ENCODE data around the gene ATG4D.
"Not testable (repeated sequence)": the region's sequence is repeated elsewhere in the genome, so short reads cannot be mapped to it uniquely, and the experiment has no call there.

Gene ATG4D

DNA sequence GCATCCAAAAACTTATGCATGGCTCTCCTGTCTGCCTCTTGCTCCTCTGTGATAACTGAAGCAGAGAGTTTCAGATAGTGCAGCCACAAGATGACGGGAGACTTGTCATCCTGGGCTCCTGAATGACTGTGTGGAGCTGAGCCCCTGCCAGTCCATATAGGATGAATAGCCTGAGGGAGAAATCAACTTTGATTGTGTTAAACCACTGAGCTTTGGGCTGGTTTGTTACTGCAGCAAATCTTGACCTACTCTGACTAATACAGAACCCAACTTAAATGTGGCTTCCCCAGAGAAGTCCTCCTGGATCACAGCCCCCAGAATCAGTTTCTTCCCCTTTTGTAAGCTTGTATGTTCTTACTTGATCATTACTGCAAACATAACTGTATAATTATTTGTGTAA, 11.2 kb upstream of the ATG4D start:
- H3K4me3 Mint-ChIP-seq = no peak overlapping the region
- H3K27me3 Mint-ChIP-seq = peaks cover 6 to 22% of the 10 kb centered on the region in 2 donors
- H3K9me3 Mint-ChIP-seq = peaks cover 0 to 1% of the 10 kb centered on the region in 2 donors
- DNase-seq (no peak), ATAC-seq (replicated peaks) (no peak)
- peaks cover 0 to 4% of the 10 kb centered on the region in 2 donors for H3K4me1 Mint-ChIP-seq
- H3K27ac Mint-ChIP-seq = no peak overlapping the region
- H3K36me3 Mint-ChIP-seq = no peaks in the 10 kb centered on the region

GRCh38 chr19:10533646-10534386, 9.9 kb upstream of the ATG4D start:
- Mint-ChIP-seq H3K36me3 (no peaks in the 10 kb centered on the region), H3K4me1 (peaks cover 1 to 6% of the 10 kb centered on the region in 2 donors), H3K27ac (no peak overlapping the region), H3K4me3 (no peak overlapping the region), H3K27me3 (peaks cover 8 to 26% of the 10 kb centered on the region in 2 donors), H3K9me3 (peaks cover 0 to 1% of the 10 kb centered on the region in 2 donors)
- ATAC-seq (replicated peaks) (peak in 1 of 2 donors; percentile 33), DNase-seq (no peak)

- DNase-seq (no peak), ATAC-seq (replicated peaks) (no peak)
- Mint-ChIP-seq H3K4me3 (no peak overlapping the region), H3K4me1 (peaks cover 4 to 9% of the 10 kb centered on the region in 2 donors), H3K27me3 (peaks cover 21 to 34% of the 10 kb centered on the region in 2 donors), H3K9me3 (peaks cover 0 to 1% of the 10 kb centered on the region in 2 donors), H3K27ac (no peak overlapping the region), H3K36me3 (no peaks in the 10 kb centered on the region)
Measured at GRCh38 chr19:10535613-10536012, 8.1 kb upstream of the ATG4D start.

- peaks cover 4 to 9% of the 10 kb centered on the region in 2 donors for H3K4me1 Mint-ChIP-seq
- H3K27ac Mint-ChIP-seq = no peak overlapping the region
- H3K9me3 Mint-ChIP-seq = peaks cover 0 to under 1% of the 10 kb centered on the region in 2 donors
- no peak overlapping the region for H3K4me3 Mint-ChIP-seq
- peaks cover 21 to 31% of the 10 kb centered on the region in 2 donors for H3K27me3 Mint-ChIP-seq
- ATAC-seq (replicated peaks) = no peak
- no peak for DNase-seq
- no peaks in the 10 kb centered on the region for H3K36me3 Mint-ChIP-seq
Measured at GRCh38 chr19:10537668-10538067, 6.0 kb upstream of the ATG4D start.

DNA sequence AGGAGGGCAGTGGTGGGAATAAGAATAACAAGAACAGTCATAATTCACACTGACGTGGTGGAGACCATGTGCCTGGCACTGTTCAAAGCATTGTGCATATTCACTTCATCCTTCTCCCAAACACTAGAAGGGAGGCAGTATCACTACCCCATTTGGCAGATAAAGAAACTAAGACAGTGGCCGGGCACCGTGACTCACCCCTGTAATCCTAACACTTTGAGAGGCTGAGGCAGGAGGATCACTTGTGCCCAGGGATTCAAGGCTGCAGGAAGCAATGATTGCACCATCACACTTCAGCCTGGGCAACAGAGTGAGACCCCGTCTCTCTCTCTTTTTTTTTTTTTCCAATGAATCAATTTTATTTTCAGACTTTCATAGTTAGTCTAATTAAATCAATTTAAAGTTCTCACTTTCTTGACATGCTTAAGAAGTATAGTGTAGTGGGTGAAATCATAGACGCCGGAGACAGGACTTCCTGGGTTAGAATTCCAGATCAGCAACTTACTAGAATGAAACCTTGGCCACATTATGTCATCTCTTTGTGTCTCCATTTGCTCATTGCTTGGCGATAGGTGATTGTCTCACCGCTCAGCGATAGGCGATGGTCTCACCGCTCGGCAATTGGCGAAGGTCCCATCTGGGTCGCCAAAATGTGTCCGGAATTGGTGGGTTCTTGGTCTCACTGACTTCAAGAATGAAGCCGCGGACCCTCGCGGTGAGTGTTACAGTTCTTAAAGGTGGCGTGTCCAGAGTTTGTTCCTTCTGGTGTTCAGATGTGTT, 5.3 kb upstream of the ATG4D start:
- H3K36me3 Mint-ChIP-seq = no peaks in the 10 kb centered on the region
- H3K9me3 Mint-ChIP-seq = no peaks in the 10 kb centered on the region
- no peak overlapping the region for H3K27ac Mint-ChIP-seq
- H3K4me3 Mint-ChIP-seq = no peak overlapping the region
- no peak for DNase-seq
- H3K27me3 Mint-ChIP-seq = peaks cover 21 to 29% of the 10 kb centered on the region in 2 donors
- H3K4me1 Mint-ChIP-seq = peaks cover 5 to 12% of the 10 kb centered on the region in 2 donors
- peak; percentile 31 to 55 for ATAC-seq (replicated peaks)

DNA sequence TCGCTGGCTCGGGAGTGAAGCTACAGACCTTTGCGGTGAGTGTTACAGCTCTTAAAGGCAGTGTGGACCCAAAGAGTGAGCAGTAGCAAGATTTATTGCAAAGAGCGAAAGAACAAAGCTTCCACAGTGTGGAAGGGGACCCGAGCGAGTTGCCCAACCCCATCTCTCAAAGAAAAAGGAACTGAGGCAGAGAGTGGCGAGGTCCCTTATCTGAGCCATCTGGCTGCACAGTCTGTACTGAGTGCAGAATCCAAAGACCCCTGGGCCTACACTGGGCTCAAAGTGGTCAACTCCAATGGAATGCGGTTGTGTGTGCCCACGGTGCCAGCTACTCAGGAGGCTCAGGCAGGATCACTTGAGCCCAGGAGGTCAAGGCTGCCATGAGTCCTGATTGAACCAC, 4.7 kb upstream of the ATG4D start:
- Mint-ChIP-seq H3K4me1 (peaks cover 6 to 11% of the 10 kb centered on the region in 2 donors), H3K27me3 (peaks cover 21 to 29% of the 10 kb centered on the region in 2 donors)
- H3K36me3 Mint-ChIP-seq; H3K9me3 Mint-ChIP-seq; H3K4me3 Mint-ChIP-seq; DNase-seq; H3K27ac Mint-ChIP-seq; ATAC-seq (replicated peaks): not testable (repeated sequence)

GRCh38 chr19:10543059-10543419, 665 bp upstream of the ATG4D start:
- ATAC-seq (replicated peaks) (no peak), DNase-seq (no peak)
- Mint-ChIP-seq H3K36me3 (peaks cover under 1 to 4% of the 10 kb centered on the region in 2 donors), H3K27ac (no peak overlapping the region), H3K9me3 (no peaks in the 10 kb centered on the region), H3K27me3 (peaks cover 15 to 22% of the 10 kb centered on the region in 2 donors), H3K4me3 (peak overlapping the region; percentile 84 to 87), H3K4me1 (peaks cover 11 to 26% of the 10 kb centered on the region in 2 donors)

GRCh38 chr19:10544242-10544752, 593 bp downstream of the ATG4D start:
- DNase-seq (no peak), ATAC-seq (replicated peaks) (peak; percentile 19 to 22)
- Mint-ChIP-seq H3K27ac (peak overlapping the region; percentile 88), H3K4me1 (peaks cover 7 to 20% of the 10 kb centered on the region in 2 donors), H3K36me3 (peaks cover 7 to 16% of the 10 kb centered on the region in 2 donors), H3K4me3 (peak overlapping the region; percentile 83 to 87), H3K9me3 (no peaks in the 10 kb centered on the region), H3K27me3 (peaks cover 9 to 12% of the 10 kb centered on the region in 2 donors)

- Mint-ChIP-seq H3K4me3 (peak overlapping the region; percentile 83 to 87), H3K4me1 (peaks cover 7 to 20% of the 10 kb centered on the region in 2 donors), H3K27ac (peak overlapping the region; percentile 88), H3K36me3 (peaks cover 8 to 21% of the 10 kb centered on the region in 2 donors), H3K9me3 (no peaks in the 10 kb centered on the region), H3K27me3 (peaks cover 8 to 12% of the 10 kb centered on the region in 2 donors)
- DNase-seq (no peak), ATAC-seq (replicated peaks) (no peak)
Measured at GRCh38 chr19:10544753-10545251, 1.1 kb downstream of the ATG4D start.

- DNase-seq (no peak), ATAC-seq (replicated peaks) (no peak)
- no peak overlapping the region for H3K4me3 Mint-ChIP-seq
- no peak overlapping the region for H3K27ac Mint-ChIP-seq
- H3K4me1 Mint-ChIP-seq = peaks cover 9 to 31% of the 10 kb centered on the region in 2 donors
- no peaks in the 10 kb centered on the region for H3K9me3 Mint-ChIP-seq
- H3K36me3 Mint-ChIP-seq = peaks cover 19 to 34% of the 10 kb centered on the region in 2 donors
- no peaks in the 10 kb centered on the region for H3K27me3 Mint-ChIP-seq
Measured at GRCh38 chr19:10546817-10547216, 3.1 kb downstream of the ATG4D start.

- no peak overlapping the region for H3K4me3 Mint-ChIP-seq
- H3K9me3 Mint-ChIP-seq = no peaks in the 10 kb centered on the region
- no peak for ATAC-seq (replicated peaks)
- H3K27ac Mint-ChIP-seq = no peak overlapping the region
- H3K4me1 Mint-ChIP-seq = peaks cover 17 to 46% of the 10 kb centered on the region in 2 donors
- H3K36me3 Mint-ChIP-seq = peaks cover 36 to 54% of the 10 kb centered on the region in 2 donors
- no peaks in the 10 kb centered on the region for H3K27me3 Mint-ChIP-seq
- DNase-seq = no peak
Measured at GRCh38 chr19:10548746-10549276, 5.1 kb downstream of the ATG4D start.

DNA sequence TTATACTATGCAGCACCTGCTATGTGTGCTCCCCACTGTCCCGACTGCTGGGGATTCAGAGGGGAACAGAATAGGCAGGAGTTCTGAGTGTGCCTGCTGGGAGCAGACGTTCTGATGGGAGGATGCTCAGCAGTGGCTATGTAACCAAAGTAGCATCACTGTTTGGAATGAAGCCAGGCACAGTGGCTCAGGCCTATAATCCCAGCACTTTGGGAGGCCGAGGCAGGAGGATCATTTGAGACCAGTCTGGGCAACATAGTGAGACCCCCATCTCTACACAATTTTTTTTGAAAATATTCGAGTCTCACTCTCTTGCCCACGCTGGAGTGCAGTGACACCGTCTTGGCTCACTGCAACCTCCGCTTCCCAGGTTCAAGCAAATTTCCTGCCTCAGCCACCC, 6.0 kb downstream of the ATG4D start:
- DNase-seq (no peak), ATAC-seq (replicated peaks) (no peak)
- no peak overlapping the region for H3K27ac Mint-ChIP-seq
- H3K4me1 Mint-ChIP-seq = peaks cover 24 to 50% of the 10 kb centered on the region in 2 donors
- H3K9me3 Mint-ChIP-seq = no peaks in the 10 kb centered on the region
- H3K27me3 Mint-ChIP-seq = no peaks in the 10 kb centered on the region
- no peak overlapping the region for H3K4me3 Mint-ChIP-seq
- peaks cover 39 to 62% of the 10 kb centered on the region in 2 donors for H3K36me3 Mint-ChIP-seq

- ATAC-seq (replicated peaks) (no peak), DNase-seq (no peak)
- Mint-ChIP-seq H3K4me1 (peaks cover 22 to 50% of the 10 kb centered on the region in 2 donors), H3K36me3 (peaks cover 42 to 66% of the 10 kb centered on the region in 2 donors), H3K27me3 (no peaks in the 10 kb centered on the region), H3K4me3 (no peak overlapping the region), H3K27ac (peak overlapping the region; percentile 33), H3K9me3 (no peaks in the 10 kb centered on the region)
Measured at GRCh38 chr19:10550336-10550735, 6.6 kb downstream of the ATG4D start.

- H3K27me3 Mint-ChIP-seq; H3K27ac Mint-ChIP-seq; H3K9me3 Mint-ChIP-seq; DNase-seq; H3K4me3 Mint-ChIP-seq; ATAC-seq (replicated peaks): not testable (repeated sequence)
- H3K4me1 Mint-ChIP-seq = peaks cover 26 to 53% of the 10 kb centered on the region in 2 donors
- peaks cover 42 to 70% of the 10 kb centered on the region in 2 donors for H3K36me3 Mint-ChIP-seq
Measured at GRCh38 chr19:10551006-10551405, 7.3 kb downstream of the ATG4D start.
